Loucy (cell line): ENCODE measurements around the gene KCNMA1.

Experiments used
- CTCF ChIP-seq: fragments of 200-600 bp; sonication (generic); conservative IDR thresholded peaks from 2 replicates; pipeline ENCODE4 v1.5.1; 2014; ENCODE audit warnings: mild to moderate bottlenecking, antibody characterized with exemption, low read length
- EZH2phosphoT487 ChIP-seq: fragments of 200-600 bp; IDR thresholded peaks from 2 replicates; pipeline ENCODE4 v1.6.1; 2018; ENCODE audit warnings: antibody characterized with exemption, mild to moderate bottlenecking, moderate library complexity, borderline replicate concordance

GRCh38 chr10:77604941-77605351 lies 32.7 kb downstream of the KCNMA1 start:
- TF ChIP-seq CTCF = no peak
- TF ChIP-seq EZH2phosphoT487 = no peak
